PFSK-1 (cell line): ENCODE measurements around the gene NSUN6.

Experiments
- FOXP2 ChIP-seq: optimal IDR thresholded peaks from 2 replicates; pipeline ENCODE3; 2011; ENCODE audit warnings: borderline replicate concordance, control low read depth, inconsistent platforms; ENCODE audit not compliant: insufficient read depth; ENCODE audit errors: extremely low read length, extremely low read depth
- POLR2AphosphoS5 ChIP-seq: IDR thresholded peaks from 2 replicates; pipeline ENCODE4 v1.6.1; 2012; ENCODE audit warnings: low read depth, mild to moderate bottlenecking, control low read depth, low read length, moderate library complexity
- SIN3A ChIP-seq: IDR thresholded peaks from 2 replicates; pipeline ENCODE4 v1.6.1; 2012; ENCODE audit warnings: mild to moderate bottlenecking, low read length, moderate library complexity, borderline replicate concordance; ENCODE audit not compliant: insufficient read depth
- TAF1 ChIP-seq: IDR thresholded peaks from 2 replicates; pipeline ENCODE4 v1.6.1; 2012; ENCODE audit warnings: low read length, control low read depth, borderline replicate concordance; ENCODE audit not compliant: insufficient read depth

- no peak for TF ChIP-seq TAF1
- TF ChIP-seq POLR2AphosphoS5: no peak
- no peak for TF ChIP-seq FOXP2
- TF ChIP-seq SIN3A: no peak
These were observed 150.2 kb downstream of the NSUN6 start for GRCh38 chr10:18501198-18501597.
